HuH-7.5 (cell line): ENCODE measurements around the gene FBXL15.

Experiments
- DNase-seq: peaks from one replicate; pipeline ENCODE4 v3.0.0; 2011; ENCODE audit warnings: low spot score

Gene FBXL15

DNA sequence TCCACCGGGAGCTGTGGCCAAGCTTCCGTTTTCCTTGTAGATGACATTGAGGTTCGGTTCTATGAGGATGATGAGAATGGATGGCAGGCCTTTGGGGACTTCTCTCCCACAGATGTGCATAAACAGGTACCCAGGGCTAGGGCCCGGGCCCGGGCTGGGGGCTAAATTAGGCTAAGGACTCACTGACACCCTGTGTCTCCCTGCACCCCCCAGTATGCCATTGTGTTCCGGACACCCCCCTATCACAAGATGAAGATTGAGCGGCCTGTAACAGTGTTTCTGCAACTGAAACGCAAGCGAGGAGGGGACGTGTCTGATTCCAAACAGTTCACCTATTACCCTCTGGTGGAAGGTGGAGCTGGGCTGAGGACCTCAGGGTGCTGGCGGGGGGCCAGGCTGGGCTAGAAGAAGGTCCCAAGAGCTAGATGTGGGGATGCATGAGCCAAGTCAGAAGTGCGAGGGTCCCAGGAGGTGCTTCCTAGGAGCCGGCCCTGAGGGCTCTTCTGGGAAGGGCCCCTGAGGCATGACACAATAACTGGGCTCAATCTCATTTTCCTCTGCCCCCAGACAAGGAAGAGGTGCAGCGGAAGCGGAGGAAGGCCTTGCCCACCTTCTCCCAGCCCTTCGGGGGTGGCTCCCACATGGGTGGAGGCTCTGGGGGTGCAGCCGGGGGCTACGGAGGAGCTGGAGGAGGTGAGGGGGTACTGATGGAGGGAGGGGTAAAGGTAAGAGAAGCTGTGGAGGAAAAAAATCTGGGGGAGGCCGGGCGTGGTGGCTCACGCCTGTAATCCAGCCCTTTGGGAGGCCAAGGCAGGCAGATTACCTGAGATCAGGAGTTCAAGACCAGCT is 22.2 kb upstream of the FBXL15 start:
- no peak for DNase-seq

DNA sequence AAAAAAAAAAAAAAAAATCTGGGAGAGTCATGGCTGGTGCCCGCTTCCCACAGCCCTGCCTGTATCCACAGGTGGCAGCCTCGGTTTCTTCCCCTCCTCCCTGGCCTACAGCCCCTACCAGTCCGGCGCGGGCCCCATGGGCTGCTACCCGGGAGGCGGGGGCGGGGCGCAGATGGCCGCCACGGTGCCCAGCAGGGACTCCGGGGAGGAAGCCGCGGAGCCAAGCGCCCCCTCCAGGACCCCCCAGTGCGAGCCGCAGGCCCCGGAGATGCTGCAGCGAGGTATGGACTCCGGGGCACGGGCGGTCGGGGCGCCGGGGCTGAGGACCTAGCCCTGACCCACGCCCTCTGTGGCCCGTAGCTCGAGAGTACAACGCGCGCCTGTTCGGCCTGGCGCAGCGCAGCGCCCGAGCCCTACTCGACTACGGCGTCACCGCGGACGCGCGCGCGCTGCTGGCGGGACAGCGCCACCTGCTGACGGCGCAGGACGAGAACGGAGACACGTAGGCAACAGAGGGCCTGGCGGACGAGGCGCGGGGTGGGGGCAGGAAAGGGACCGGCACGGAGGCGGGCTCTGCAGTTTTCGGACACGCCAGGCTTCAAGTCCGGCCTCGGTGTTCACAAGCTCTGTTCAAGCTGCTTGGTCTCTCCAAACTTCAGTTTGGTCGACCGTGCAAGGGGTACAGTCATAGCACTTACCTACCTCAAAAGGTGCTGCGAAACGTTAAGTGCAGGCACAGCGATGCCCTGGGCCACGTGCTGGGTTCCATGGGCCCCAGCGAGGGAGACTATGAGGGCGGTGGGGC is 21.2 kb upstream of the FBXL15 start:
- DNase-seq: peak; percentile 71

DNA sequence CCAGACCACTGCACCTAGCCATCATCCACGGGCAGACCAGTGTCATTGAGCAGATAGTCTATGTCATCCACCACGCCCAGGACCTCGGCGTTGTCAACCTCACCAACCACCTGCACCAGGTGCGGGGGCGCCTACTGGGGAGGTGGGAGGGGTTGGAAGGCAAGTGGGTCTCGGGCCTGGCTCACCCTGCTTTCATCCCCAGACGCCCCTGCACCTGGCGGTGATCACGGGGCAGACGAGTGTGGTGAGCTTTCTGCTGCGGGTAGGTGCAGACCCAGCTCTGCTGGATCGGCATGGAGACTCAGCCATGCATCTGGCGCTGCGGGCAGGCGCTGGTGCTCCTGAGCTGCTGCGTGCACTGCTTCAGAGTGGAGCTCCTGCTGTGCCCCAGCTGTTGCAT is 20.6 kb upstream of the FBXL15 start:
- peak; percentile 4 for DNase-seq

- DNase-seq: no peak
Measured at GRCh38 chr10:102400598-102401341, 19.9 kb upstream of the FBXL15 start.

DNA sequence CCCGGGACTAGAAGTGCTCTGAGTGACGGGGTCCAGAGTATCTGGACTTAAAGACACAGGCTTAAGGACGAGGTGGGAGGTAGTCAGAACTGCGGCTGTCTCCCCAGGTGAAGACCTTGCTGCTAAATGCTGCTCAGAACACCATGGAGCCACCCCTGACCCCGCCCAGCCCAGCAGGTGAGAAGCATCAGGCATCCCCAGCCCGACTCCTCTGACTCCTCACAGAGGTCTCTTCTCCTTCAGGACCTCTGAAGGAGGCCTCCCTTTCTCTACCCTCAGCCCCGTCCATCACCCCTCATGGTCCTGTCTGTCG is 19.3 kb upstream of the FBXL15 start:
- DNase-seq: no peak

- no peak for DNase-seq
Measured at GRCh38 chr10:102401735-102402511, 18.7 kb upstream of the FBXL15 start.

DNA sequence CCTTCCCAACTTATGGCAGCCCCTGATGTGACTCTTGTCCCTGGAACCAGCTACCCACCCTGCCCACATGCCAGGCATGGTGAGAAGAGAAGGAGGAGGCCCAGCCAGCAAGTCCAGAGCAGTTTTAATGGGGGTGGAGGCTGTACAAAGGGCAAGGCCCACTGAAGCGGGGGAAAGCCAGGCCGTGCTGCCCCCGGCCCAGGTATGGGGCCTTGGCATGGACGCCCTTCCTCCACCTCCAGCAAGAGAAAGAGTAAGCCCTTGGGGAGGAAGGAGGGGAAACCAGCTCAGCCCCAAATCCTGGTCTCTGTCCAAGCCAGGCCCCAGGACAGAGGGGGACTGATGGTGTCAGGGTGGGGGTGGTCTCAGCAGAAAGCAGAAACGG is 18.1 kb upstream of the FBXL15 start:
- DNase-seq: no peak

- no peak for DNase-seq
Measured at GRCh38 chr10:102403115-102403514, 17.5 kb upstream of the FBXL15 start.

DNA sequence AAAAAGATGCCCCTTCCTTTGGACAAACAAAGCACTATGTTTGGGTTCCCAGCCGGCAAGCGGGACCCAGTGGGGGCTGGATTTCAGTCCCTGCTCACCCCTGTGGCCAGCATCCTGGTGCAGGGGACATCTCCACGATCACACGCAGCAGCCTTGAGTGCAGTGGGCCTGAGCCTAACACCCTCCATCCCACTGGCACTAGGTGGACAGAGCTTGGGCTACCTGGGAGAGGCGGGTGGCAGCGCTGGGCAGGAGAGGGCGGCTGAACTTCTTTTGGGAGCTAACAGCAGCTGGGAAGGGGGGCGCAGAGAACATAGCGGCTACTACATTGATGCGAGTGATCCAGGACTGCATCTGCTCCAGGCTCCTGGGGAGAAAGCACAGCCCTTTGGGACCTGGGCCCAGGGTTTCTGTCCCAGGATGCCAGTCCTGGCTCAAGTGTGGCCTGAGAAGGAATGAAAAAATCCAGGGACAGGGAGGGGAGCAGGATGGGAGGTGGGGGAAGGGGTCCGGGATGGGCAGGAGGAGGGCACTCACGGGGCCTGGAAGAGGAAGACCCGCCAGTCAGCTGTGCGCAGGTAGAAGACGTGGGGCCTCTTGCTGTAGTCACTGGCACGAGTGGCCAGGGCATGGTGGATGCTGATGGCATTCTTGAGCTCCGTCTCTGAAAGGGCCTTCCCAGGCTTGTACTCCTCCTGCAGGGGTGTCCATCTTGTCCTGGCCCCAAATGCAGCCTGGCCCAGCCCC is 16.1 kb upstream of the FBXL15 start:
- DNase-seq: no peak

DNA sequence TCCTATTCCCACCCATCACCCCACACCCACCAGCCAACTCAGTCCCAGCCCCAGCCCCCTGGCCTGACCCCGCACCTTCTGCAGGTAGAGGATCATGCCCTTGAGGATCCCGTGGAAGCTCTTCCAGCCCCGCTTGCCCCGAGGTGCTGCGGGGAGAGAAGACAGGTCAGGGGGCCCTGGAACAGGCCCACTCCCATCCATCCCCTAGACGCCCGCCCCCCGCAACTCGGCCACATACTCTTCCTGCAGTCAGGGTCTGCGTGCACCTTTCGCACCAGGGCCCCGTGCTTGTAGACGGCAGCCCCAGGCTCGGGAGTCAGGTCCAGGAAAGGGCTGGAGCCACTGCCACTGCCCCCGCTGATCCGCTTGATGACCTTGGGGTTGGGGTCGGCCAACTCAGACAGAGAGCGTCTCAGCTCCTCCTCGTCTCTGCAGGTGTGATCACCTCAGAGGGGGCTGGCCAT is 15.5 kb upstream of the FBXL15 start:
- no peak for DNase-seq

DNA sequence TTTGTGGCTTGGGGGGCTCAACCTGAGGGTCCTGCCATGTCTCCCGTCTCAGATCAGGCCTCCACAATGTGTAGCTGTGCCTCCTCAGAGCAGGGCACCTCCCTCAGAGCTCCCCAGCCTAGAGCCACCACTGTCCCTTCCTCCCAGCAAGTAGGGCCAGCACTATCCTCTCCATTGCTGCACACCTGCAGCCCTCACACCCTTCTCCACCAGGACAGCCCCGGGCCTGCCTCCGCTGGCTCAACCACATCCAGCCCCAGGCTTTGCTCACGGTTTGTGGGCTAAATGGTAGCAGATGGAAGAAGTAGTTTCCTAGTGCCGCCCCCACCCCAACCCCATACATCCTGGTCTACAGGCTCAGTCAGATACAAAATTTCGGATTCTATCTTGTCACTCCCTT is 15.0 kb upstream of the FBXL15 start:
- DNase-seq: no peak

DNA sequence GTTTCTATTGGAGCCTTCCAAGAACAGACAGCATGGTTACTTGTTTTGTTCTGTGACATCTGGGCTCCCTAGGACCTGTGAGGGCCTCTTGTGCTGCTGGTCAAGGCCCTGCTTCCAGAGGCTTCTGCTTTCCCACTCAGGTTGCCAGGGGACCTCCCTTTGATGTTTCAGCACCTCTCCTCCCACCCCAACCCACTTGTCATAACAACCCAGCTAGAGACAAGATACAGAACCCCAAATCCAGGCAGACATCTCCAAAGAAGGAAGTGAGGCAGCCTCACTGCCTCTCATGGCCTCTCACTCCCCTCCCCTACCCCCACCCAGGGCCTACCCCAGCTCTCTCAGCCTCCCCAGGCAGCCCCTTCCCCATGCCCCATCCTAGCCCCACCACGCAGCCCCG is 13.8 kb upstream of the FBXL15 start:
- no peak for DNase-seq

DNA sequence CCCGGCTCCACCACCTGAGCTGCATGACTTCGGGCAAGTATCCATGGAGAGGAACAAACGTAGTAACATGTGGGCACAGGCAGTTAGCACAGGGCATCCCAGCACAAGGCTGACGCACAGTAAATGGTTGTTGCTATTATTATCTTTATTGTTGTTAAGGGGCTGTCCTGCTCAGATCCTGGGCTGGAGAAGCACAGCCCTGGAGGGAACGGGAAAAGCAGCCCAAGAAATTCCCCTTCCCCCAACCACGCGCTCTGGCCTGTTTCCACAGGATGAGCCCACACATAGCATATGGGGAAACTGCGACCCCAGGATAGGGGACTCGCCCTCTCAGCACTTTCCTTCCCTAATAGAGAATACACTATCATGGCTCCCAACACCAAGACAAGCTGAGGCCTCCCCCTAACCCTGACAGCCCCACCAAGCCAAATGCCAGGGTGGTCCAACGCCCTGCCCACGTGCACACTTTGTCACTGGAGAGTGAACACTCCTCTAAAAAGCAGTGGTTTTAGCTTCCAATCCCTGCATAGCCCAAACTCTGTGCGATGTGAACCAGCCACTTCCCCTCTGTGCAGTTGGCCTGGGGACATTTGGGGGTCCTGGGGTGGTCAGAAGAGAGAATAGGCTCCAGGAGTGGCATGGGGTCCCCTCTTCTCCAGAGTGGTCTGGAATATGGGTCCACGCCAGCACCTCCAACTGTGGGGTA is 13.1 kb upstream of the FBXL15 start:
- peak; percentile 10 for DNase-seq

- DNase-seq: peak; percentile 16
Measured at GRCh38 chr10:102408131-102408727, 12.4 kb upstream of the FBXL15 start.

DNA sequence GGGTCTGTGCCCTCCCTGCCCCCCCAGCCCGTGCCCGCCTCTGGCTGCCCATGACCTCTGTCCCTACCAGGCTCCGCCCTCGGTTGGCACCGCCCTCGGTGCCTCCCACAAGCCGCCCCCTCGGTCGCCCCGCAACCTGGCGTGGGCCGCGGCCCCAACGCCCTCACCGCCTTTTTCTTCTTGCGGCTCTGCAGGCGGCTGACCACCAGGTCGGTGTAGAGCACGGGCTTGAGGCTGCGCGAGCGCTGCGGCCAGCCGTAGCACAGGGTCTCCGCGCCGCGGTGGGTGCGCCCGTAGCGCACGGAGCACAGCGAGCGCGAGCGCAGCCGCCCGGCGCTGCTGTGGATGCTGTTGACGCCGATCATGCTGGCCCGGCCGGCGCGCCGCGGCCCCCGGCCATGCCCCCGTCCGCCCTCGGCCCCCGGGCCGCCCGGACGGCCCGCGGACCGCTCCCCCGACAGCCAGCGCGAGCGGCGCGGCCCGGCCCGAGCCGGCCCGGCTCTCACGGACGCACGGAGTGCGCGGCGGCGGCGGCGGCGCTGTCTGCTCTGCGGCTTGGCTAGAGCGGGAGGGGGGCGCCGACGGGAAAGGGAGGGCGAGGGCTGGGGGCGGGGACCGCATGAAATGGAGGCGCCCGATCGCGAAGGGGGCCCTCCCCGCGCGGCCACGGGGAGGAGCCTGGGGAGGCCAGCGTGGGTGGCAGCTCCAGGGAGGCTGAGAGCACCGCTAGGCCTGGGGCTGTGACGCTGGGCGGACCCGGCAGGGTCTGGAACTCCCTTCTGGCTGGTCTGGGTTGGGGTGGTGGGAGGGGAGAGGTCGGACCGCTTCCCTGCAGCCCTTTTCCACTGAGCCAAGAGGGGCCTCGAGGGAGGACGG is 11.7 kb upstream of the FBXL15 start:
- DNase-seq: peak; percentile 63

- peak; percentile 36 for DNase-seq
Measured at GRCh38 chr10:102409604-102410428, 10.8 kb upstream of the FBXL15 start.

DNA sequence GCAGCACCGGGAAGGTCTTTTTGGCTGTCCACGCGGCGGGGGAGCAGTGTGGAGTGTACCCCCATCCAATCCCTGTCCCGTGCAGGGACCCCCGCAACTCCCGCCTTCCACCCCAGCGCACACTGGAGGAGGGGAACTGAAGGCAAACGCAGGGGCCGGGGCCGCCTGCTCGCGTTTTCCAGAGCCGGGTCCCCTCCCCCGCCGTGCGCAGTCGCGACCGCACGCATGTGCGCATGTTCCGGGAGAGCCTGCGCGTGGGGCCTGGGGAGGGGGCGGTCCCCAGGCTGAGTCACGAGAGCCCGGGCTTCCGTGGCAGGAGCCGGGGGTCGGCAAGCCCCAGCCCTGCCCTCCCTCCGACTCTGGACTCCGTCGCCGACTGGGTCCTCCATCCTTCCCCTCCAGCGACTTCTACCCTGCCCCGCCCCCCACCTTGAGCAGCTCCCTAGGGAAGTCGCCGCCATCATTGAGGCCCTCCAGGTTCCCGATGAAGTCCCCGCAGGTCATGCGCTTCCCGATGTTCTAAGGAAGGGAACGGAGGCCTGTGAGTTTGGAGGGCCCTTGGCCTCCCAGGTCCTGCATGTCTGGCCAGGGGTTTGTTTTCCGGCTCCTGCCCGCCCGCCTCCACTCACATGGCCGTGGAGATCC is 10.1 kb upstream of the FBXL15 start:
- no peak for DNase-seq
